ENCODE results near the gene ZDHHC3.

ZDHHC3 gene

GRCh38 chr3:45003406-45003805 is 27.4 kb upstream of the ZDHHC3 start:
- H3K27ac ChIP-seq, result no peak overlapping the region
- TF ChIP-seq, protein P1, sequence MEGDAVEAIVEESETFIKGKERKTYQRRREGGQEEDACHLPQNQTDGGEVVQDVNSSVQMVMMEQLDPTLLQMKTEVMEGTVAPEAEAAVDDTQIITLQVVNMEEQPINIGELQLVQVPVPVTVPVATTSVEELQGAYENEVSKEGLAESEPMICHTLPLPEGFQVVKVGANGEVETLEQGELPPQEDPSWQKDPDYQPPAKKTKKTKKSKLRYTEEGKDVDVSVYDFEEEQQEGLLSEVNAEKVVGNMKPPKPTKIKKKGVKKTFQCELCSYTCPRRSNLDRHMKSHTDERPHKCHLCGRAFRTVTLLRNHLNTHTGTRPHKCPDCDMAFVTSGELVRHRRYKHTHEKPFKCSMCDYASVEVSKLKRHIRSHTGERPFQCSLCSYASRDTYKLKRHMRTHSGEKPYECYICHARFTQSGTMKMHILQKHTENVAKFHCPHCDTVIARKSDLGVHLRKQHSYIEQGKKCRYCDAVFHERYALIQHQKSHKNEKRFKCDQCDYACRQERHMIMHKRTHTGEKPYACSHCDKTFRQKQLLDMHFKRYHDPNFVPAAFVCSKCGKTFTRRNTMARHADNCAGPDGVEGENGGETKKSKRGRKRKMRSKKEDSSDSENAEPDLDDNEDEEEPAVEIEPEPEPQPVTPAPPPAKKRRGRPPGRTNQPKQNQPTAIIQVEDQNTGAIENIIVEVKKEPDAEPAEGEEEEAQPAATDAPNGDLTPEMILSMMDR (conservative IDR thresholded peaks at IDR 0.05), result no peak

GRCh38 chr3:45002720-45003119 is 26.7 kb upstream of the ZDHHC3 start:
- TF ChIP-seq, protein P1 (conservative IDR thresholded peaks at IDR 0.05), result no peak
- H3K27ac ChIP-seq, result no peak overlapping the region

DNA sequence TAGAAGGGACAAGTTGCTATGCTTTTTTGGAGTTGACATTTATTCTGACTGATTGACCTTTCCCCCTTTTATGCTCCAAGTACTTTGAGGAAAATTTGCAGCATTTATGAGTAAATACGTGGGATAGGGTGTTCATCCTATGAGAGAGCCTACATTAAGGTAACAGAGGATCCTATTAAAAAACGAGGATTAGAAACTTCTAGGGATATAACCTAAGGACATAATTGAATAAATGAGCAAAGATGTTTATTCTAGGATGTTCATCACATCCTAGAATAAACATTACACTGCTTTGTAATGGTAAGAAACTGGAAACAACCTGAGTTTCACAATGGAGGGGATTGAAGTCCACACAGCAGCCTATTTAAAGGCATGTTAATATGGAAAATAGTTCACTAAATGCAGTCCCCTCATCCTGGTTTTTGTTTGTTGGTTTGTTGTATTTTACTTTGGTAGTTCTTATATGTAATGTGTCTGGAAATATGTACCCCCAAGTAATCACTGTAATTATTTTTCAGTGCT is 26.2 kb upstream of the ZDHHC3 start:
- TF ChIP-seq, protein P1 (conservative IDR thresholded peaks at IDR 0.05), result no peak

DNA sequence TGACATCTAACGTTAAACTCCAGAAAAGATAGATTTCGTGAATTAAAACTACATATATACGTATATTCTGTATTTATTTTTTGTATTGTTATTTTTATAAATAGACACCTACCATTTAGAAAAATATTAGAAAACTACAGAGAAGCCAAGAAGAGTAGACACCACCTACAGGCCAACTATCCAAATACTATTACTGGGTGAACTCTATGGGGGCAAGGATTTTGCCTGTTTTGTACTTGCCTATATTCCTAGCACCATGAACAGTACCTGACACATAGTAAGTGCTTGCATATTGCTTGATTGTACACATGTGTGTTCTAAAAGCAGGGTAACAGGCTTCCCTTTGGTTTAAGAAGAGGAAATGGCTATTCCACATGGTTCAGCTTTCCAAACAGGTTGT is 25.8 kb upstream of the ZDHHC3 start:
- H3K27ac ChIP-seq, result 0 out of 2 replicates have a peak overlapping the region, but pooled peaks have one; percentile 9
- TF ChIP-seq, protein P1 (conservative IDR thresholded peaks at IDR 0.05), result no peak

More for the DNA sequence above, 26.2 kb upstream of the ZDHHC3 start:
- H3K27ac ChIP-seq, result 0 out of 2 replicates have a peak overlapping the region, but pooled peaks have one; percentile 9

GRCh38 chr3:45000823-45001222 is 24.8 kb upstream of the ZDHHC3 start:
- TF ChIP-seq, protein P1 (conservative IDR thresholded peaks at IDR 0.05), result no peak
- H3K27ac ChIP-seq, result peak overlapping the region; percentile 54

GRCh38 chr3:44999782-45000181 is 23.8 kb upstream of the ZDHHC3 start:
- TF ChIP-seq, protein P1 (conservative IDR thresholded peaks at IDR 0.05), result no peak
- H3K27ac ChIP-seq, result peak overlapping the region; percentile 54

DNA sequence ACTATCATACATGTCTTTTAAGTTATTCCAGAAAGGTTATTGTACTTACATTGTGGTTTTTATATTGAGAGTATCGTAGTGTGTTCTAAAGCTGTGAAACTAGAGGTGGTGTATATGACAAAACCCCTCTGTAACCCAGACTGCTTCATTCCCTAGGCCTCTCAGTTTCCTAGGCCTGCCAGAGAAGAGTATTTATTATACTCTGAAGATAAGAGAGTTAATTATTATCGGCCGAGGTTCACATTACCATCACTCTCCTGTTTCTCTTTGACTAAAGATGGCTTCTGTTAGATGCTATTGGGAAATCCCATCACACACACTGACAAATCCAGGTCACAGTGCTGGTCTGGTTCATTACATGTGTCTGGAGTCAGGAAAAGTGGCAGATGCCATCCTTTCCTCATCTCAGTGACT is 20.6 kb upstream of the ZDHHC3 start:
- TF ChIP-seq, protein P1 (conservative IDR thresholded peaks at IDR 0.05), result no peak
- H3K27ac ChIP-seq, result peak overlapping the region; percentile 46; the same call in 1 of the 2 replicates
